Thoracic aorta (tissue), 2 donors: ENCODE data around the gene ITGB6. TPM values are rescaled to one million over a fixed set of nuclear protein-coding genes. Genes with fewer than 3 reads are reported as not detected.

Experiments
- ATAC-seq: fragments of 150-250 bp; one replicate; pipeline ENCODE4 v1.8.0; 2017; ENCODE audit warnings: low read depth; ENCODE audit not compliant: insufficient number of reproducible peaks, low FRiP score
- DNase-seq: peaks from one replicate; pipeline ENCODE4 v3.0.0-alpha.2; 2020; ENCODE audit warnings: low spot score
- H3K27ac ChIP-seq, 2 donors: fragments of 200-600 bp; sonication (generic); 1 replicate in 1 of 2; 2 replicates in 1 of 2; pipeline ENCODE4 v1.5.1; 2016; ENCODE audit warnings: mild to moderate bottlenecking in 2 of 2, moderate library complexity in 2 of 2
- H3K27me3 ChIP-seq: fragments of 200-600 bp; sonication (generic); replicated peaks from 2 replicates; pipeline ENCODE4 v1.6.0; 2016; ENCODE audit warnings: mild to moderate bottlenecking; ENCODE audit not compliant: insufficient read depth
- H3K36me3 ChIP-seq: fragments of 200-600 bp; sonication (generic); one replicate; pipeline ENCODE4 v1.5.1; 2016
- H3K4me1 ChIP-seq, 2 donors: fragments of 200-600 bp; sonication (generic); 1 replicate in 1 of 2; 2 replicates in 1 of 2; pipeline versions ENCODE4 v1.5.1 to v1.6.0; 2016; ENCODE audit warnings: low read depth in 2 of 2, mild to moderate bottlenecking in 1 of 2; ENCODE audit not compliant: control insufficient read depth in 1 of 2
- H3K4me3 ChIP-seq: fragments of 200-600 bp; sonication (generic); 2 replicates; pipeline ENCODE4 v1.5.1; 2016; ENCODE audit warnings: mild to moderate bottlenecking
- H3K9me3 ChIP-seq: fragments of 200-600 bp; sonication (generic); 2 replicates; pipeline ENCODE4 v1.5.1; 2016
- CTCF ChIP-seq: fragments of 200-600 bp; sonication (generic); IDR thresholded peaks from one replicate; pipeline ENCODE4 v1.5.1; 2019; ENCODE audit warnings: antibody characterized with exemption
- total RNA-seq, 2 donors: library from RNA; depleted of rRNA; stranded (reverse); fragments of >200 nt; gene quantifications; one replicate each; pipeline versions ENCODE4 v1.1.0 to v1.2.3, GENCODE V29; 2016

The ITGB6 gene
- total RNA-seq, 2 donors from 2014 or later, result 0.99 TPM; not detected in 1

GRCh38 chr2:160242893-160243564 is 43.0 kb upstream of the ITGB6 start:
- peaks cover 17 to 27% of the 10 kb centered on the region in 2 donors for H3K4me1 ChIP-seq
- H3K36me3 ChIP-seq, result no peaks in the 10 kb centered on the region
- no peak overlapping the region for H3K4me3 ChIP-seq
- H3K27me3 ChIP-seq, result no peaks in the 10 kb centered on the region
- peak overlapping the region; percentile 49 to 77 for H3K27ac ChIP-seq
- DNase-seq, result no peak
- no peak for ATAC-seq
- TF ChIP-seq CTCF, result no peak
- H3K9me3 ChIP-seq, result no peaks in the 10 kb centered on the region

- Histone ChIP-seq H3K9me3 (no peaks in the 10 kb centered on the region), H3K36me3 (no peaks in the 10 kb centered on the region), H3K4me3 (peak overlapping the region; percentile 1), H3K27ac (peak overlapping the region; percentile 49 to 77), H3K27me3 (no peaks in the 10 kb centered on the region), H3K4me1 (peaks cover 17 to 27% of the 10 kb centered on the region in 2 donors)
- TF ChIP-seq CTCF, result no peak
- ATAC-seq (peak; percentile 93), DNase-seq (peak; percentile 40)
Observed at GRCh38 chr2:160241251-160242137, 41.4 kb upstream of the ITGB6 start.

- ATAC-seq (no peak), DNase-seq (no peak)
- no peak overlapping the region for H3K27ac ChIP-seq
- no peaks in the 10 kb centered on the region for H3K27me3 ChIP-seq
- no peaks in the 10 kb centered on the region for H3K36me3 ChIP-seq
- no peak for TF ChIP-seq CTCF
- H3K4me3 ChIP-seq, result no peak overlapping the region
- peaks cover 17 to 27% of the 10 kb centered on the region in 2 donors for H3K4me1 ChIP-seq
- H3K9me3 ChIP-seq, result no peaks in the 10 kb centered on the region
Observed at GRCh38 chr2:160239436-160239835, 39.4 kb upstream of the ITGB6 start.

- no peak overlapping the region for H3K4me3 ChIP-seq
- H3K4me1 ChIP-seq, result peaks cover 17 to 24% of the 10 kb centered on the region in 2 donors
- ATAC-seq (no peak), DNase-seq (no peak)
- TF ChIP-seq CTCF, result no peak
- H3K27ac ChIP-seq, result no peak overlapping the region
- H3K36me3 ChIP-seq, result no peaks in the 10 kb centered on the region
- H3K9me3 ChIP-seq, result no peaks in the 10 kb centered on the region
- no peaks in the 10 kb centered on the region for H3K27me3 ChIP-seq
Observed at GRCh38 chr2:160238392-160238791, 38.3 kb upstream of the ITGB6 start.

- ATAC-seq (no peak), DNase-seq (no peak)
- Histone ChIP-seq H3K9me3 (no peaks in the 10 kb centered on the region), H3K27ac (no peak overlapping the region), H3K4me3 (no peak overlapping the region), H3K27me3 (no peaks in the 10 kb centered on the region), H3K4me1 (peaks cover 13 to 22% of the 10 kb centered on the region in 2 donors), H3K36me3 (no peaks in the 10 kb centered on the region)
- no peak for TF ChIP-seq CTCF
Observed at GRCh38 chr2:160232905-160233475, 32.9 kb upstream of the ITGB6 start.
